Measurements from ENCODE around the gene FNDC7. TPM values are rescaled to one million over a fixed set of nuclear protein-coding genes. Genes with fewer than 3 reads are reported as not detected.
"Not testable (repeated sequence)": the region's sequence is repeated elsewhere in the genome, so short reads cannot be mapped to it uniquely, and the experiment has no call there.

The FNDC7 gene
- total RNA-seq = under 1 TPM in 1 of 4 donors, not detected in 3; 0.32 TPM
- polyA plus RNA-seq = under 1 TPM in 1 of 3 donors, not detected in 2; 0.09 TPM
- long read RNA-seq, donor 1 = 0 reads
- long read RNA-seq, donor 2 = 0 reads

- no peak for ATAC-seq
- 44 to 47% (median 45%) methylated on average over 9 of the region's 9 CpGs for WGBS, 3 donors
- TF ChIP-seq CTCF (IDR thresholded peaks at IDR 0.05) = no peak
Measured at GRCh38 chr1:108712606-108713150, at the start of gene FNDC7. FNDC7 (plus strand) TSS chr1:108712908; CDS start chr1:108712934, 26 bp downstream.

GRCh38 chr1:108663074-108663473 is 49.6 kb upstream of the FNDC7 start:
- no peaks in the 10 kb centered on the region for H3K27me3 ChIP-seq (ENCODE audit: insufficient read depth in 3 of 3, low read length in 2 of 3)
- H3K4me1 ChIP-seq = peaks cover 4% of the 10 kb centered on the region
- H3K36me3 ChIP-seq (ENCODE audit: insufficient read depth in 1 of 2, low read depth in 1 of 2) = no peaks in the 10 kb centered on the region
- ATAC-seq (no peak), DNase-seq (no peak)
- WGBS, 3 donors = 52 to 79% (median 59%) methylated on average over 2 of the region's 2 CpGs
- intact Hi-C loops (cut with DNase I) = no loop called here
- no peak overlapping the region for H3K27ac ChIP-seq
- H3K4me3 ChIP-seq = no peak overlapping the region
- no peaks in the 10 kb centered on the region for H3K9me3 ChIP-seq
- TF ChIP-seq CTCF (IDR thresholded peaks at IDR 0.05) = no peak

More at GRCh38 chr1:108712606-108713150, at the start of gene FNDC7:
- Histone ChIP-seq H3K9me3 (no peaks in the 10 kb centered on the region), H3K4me1 (no peaks in the 10 kb centered on the region), H3K4me3 (no peak within 1 kb of the TSS), H3K27me3 (ENCODE audit: insufficient read depth in 3 of 3, low read length in 2 of 3) (peaks cover 0 to 4% (median 0%) of the 10 kb centered on the region in 3 donors), H3K27ac (no peak within 1 kb of the TSS), H3K36me3 (ENCODE audit: insufficient read depth in 1 of 2, low read depth in 1 of 2) (no peaks in the 10 kb centered on the region)
- DNase-seq = no peak
- intact Hi-C loops (cut with DNase I) = no loop called here

GRCh38 chr1:108664481-108664880 is 48.2 kb upstream of the FNDC7 start:
- H3K4me3 ChIP-seq = no peak overlapping the region
- no peaks in the 10 kb centered on the region for H3K36me3 ChIP-seq (ENCODE audit: insufficient read depth in 1 of 2, low read depth in 1 of 2)
- 73 to 84% (median 80%) methylated on average over 6 of the region's 6 CpGs for whole genome bisulfite sequencing, 3 donors
- DNase-seq = no peak
- H3K27ac ChIP-seq = no peak overlapping the region
- no peak for TF ChIP-seq CTCF (IDR thresholded peaks at IDR 0.05)
- intact Hi-C loops (cut with DNase I) = no loop called here
- no peaks in the 10 kb centered on the region for H3K9me3 ChIP-seq
- no peaks in the 10 kb centered on the region for H3K27me3 ChIP-seq (ENCODE audit: insufficient read depth in 3 of 3, low read length in 2 of 3)
- ATAC-seq = no peak
- peaks cover 4% of the 10 kb centered on the region for H3K4me1 ChIP-seq

- H3K27me3 ChIP-seq (ENCODE audit: insufficient read depth in 3 of 3, low read length in 2 of 3) = no peaks in the 10 kb centered on the region
- ATAC-seq (no peak), DNase-seq (no peak)
- no peaks in the 10 kb centered on the region for H3K9me3 ChIP-seq
- H3K27ac ChIP-seq = no peak overlapping the region
- intact Hi-C loops (cut with DNase I) = no loop called here
- no peak for TF ChIP-seq CTCF (IDR thresholded peaks at IDR 0.05)
- H3K36me3 ChIP-seq (ENCODE audit: insufficient read depth in 1 of 2, low read depth in 1 of 2) = no peaks in the 10 kb centered on the region
- peaks cover 4% of the 10 kb centered on the region for H3K4me1 ChIP-seq
- WGBS, 3 donors = 75 to 82% (median 76%) methylated on average over 2 of the region's 2 CpGs
- H3K4me3 ChIP-seq = no peak overlapping the region
Measured at GRCh38 chr1:108665067-108665466, 47.6 kb upstream of the FNDC7 start.

GRCh38 chr1:108665771-108666170 is 46.9 kb upstream of the FNDC7 start:
- intact Hi-C loops (cut with DNase I) = no loop called here
- no peak for ATAC-seq
- DNase-seq = no peak
- Histone ChIP-seq H3K27me3 (ENCODE audit: insufficient read depth in 3 of 3, low read length in 2 of 3) (no peaks in the 10 kb centered on the region), H3K4me1 (peaks cover 4% of the 10 kb centered on the region), H3K36me3 (ENCODE audit: insufficient read depth in 1 of 2, low read depth in 1 of 2) (no peaks in the 10 kb centered on the region), H3K9me3 (no peaks in the 10 kb centered on the region), H3K4me3 (no peak overlapping the region), H3K27ac (no peak overlapping the region)
- no peak for TF ChIP-seq CTCF (IDR thresholded peaks at IDR 0.05)
- 72 to 94% (median 74%) methylated on average over 1 of the region's 1 CpG for WGBS, 3 donors

GRCh38 chr1:108667422-108667821 is 45.3 kb upstream of the FNDC7 start:
- DNase-seq; H3K4me1 ChIP-seq; H3K9me3 ChIP-seq; H3K27ac ChIP-seq; H3K27me3 ChIP-seq (ENCODE audit: insufficient read depth in 3 of 3, low read length in 2 of 3); H3K36me3 ChIP-seq (ENCODE audit: insufficient read depth in 1 of 2, low read depth in 1 of 2); H3K4me3 ChIP-seq; intact Hi-C loops (cut with DNase I); ATAC-seq: not testable (repeated sequence)
- 96 to 98% (median 96%) methylated on average over 17 to 28 of the region's 28 CpGs for WGBS, 3 donors

Data from psoas muscle (tissue), 8 donors.